ENCODE measurements around the gene SLC25A26. TPM values are rescaled to one million over a fixed set of nuclear protein-coding genes. Genes with fewer than 3 reads are reported as not detected.
A peak's percentile ranks its signal among the peaks of the same experiment; 100 is the strongest.

The SLC25A26 gene
- total and polyA plus RNA-seq, 8 donors: 5.1 to 13.6 (median 9.9) TPM

DNA sequence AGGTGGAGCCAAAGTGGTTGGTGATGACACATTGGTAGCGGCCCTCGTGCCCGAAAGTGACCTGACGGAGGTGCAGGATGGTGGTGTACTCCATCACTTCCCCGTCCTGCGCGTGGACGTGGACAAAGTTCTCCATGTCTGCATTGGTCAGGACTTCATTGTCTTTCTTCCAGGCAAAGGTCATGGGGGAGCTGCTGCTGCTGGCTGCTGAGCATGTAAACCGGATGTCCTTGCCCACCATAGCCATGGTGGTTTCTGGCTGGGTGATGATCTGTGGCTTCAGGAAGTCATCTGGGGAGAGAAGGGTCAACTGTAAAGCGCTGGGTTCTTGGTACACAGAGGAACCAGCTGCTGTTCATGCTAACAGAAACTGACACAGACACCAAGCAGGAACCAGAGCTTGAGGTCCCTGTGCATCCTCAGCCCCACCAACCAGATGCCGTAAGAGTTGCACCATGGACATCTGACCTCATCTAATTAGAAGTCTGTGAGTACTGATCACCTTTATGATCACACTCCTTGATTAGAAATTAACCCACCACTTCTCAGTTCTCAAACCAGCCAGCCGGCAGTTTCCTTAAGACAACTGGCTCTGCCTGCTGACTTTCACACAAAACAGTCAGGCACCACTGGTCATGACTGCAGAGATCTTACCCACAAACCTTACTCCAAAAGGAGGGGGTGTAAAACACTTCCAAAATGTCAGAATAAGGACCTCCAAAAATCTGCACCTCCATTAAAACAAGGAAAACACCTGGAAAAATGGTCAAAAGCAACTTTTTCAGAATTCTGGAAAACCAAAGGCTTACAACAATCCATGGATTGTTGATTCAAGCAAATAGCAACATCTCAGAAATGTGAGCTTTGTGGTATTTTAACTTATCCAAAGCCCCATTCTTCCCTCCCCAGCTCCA, 165.5 kb downstream of the SLC25A26 start:
- no peak for ATAC-seq
- intact Hi-C loops (cut with DNase I): no loop called here
- peaks cover 4 to 66% (median 41%) of the 10 kb centered on the region in 3 donors for H3K36me3 ChIP-seq
- no peak for DNase-seq
- TF ChIP-seq, protein P1, sequence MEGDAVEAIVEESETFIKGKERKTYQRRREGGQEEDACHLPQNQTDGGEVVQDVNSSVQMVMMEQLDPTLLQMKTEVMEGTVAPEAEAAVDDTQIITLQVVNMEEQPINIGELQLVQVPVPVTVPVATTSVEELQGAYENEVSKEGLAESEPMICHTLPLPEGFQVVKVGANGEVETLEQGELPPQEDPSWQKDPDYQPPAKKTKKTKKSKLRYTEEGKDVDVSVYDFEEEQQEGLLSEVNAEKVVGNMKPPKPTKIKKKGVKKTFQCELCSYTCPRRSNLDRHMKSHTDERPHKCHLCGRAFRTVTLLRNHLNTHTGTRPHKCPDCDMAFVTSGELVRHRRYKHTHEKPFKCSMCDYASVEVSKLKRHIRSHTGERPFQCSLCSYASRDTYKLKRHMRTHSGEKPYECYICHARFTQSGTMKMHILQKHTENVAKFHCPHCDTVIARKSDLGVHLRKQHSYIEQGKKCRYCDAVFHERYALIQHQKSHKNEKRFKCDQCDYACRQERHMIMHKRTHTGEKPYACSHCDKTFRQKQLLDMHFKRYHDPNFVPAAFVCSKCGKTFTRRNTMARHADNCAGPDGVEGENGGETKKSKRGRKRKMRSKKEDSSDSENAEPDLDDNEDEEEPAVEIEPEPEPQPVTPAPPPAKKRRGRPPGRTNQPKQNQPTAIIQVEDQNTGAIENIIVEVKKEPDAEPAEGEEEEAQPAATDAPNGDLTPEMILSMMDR (IDR thresholded peaks at IDR 0.05): no peak
- no peak overlapping the region for H3K27ac ChIP-seq
- no peaks in the 10 kb centered on the region for H3K27me3 ChIP-seq
- no peak for FAIRE-seq
- H3K9me3 ChIP-seq: no peaks in the 10 kb centered on the region
- 96 to 97% methylated on average over 12 of the region's 12 CpGs for whole genome bisulfite sequencing, 2 donors
- no peak overlapping the region for H3K4me3 ChIP-seq
- peaks cover 0 to 5% (median 0%) of the 10 kb centered on the region in 3 donors for H3K4me1 ChIP-seq

DNA sequence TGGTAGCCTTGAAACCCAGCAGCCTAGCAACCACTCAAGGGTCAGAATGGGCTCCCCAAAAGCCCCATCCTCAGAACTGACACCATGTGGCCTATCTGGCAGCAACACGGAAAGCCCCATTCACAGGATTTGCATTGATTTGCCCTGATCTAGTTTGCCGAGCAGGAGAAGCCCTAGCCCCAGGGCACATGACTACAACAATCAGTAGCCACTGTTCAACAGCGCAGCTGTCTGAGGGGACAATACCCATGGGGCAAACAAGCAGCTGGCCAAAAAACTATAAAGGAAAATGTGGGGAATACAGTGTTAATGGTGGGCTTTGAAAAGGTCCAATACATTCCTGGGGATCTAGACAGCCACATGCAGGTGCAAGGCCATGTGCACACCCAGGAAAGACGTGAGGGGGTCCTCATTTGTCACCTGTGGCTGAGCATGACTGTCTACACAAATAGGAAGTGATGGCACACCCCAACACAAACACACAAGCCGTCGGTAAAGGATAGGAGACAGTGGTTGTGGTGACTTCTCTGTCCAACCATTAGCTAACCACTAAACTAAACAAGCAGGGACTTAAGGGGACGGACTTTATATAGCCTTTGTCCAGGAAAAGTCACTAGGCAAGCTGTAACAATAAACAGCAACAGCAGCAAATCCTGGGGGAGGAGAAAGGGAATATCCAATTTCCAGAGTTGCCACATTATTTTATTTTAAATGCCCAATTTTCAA, 166.3 kb downstream of the SLC25A26 start:
- Histone ChIP-seq H3K27ac (no peak overlapping the region), H3K36me3 (peaks cover 4 to 66% (median 34%) of the 10 kb centered on the region in 3 donors), H3K27me3 (no peaks in the 10 kb centered on the region), H3K9me3 (no peaks in the 10 kb centered on the region), H3K4me1 (peaks cover 0 to 13% (median 0%) of the 10 kb centered on the region in 3 donors), H3K4me3 (no peak overlapping the region)
- ATAC-seq (no peak), FAIRE-seq (no peak), DNase-seq (no peak)
- TF ChIP-seq, protein P1 (IDR thresholded peaks at IDR 0.05): no peak
- intact Hi-C loops (cut with DNase I): no loop called here
- WGBS, 2 donors: 90 to 92% methylated on average over 7 of the region's 7 CpGs

DNA sequence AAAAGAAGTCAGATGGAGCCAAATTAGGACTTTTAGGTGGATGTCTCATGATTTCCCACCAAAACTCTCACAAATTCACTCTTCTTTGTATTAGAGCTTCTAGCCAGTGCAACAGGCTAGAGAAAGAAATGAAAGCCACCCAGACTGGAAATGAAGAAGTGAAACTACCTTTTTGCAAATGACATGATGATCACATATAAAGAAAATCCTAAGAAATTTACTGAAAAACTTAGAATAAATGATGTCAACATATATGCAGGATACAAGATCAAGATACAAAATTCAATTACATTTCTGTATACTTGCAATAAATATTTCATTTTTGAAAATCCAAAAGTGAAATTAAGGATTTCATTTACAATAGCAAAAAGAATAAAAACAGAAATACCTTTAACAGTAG, 169.2 kb downstream of the SLC25A26 start:
- FAIRE-seq: no peak
- Histone ChIP-seq H3K36me3 (peaks cover 4 to 61% (median 25%) of the 10 kb centered on the region in 3 donors), H3K4me1 (peaks cover 0 to 14% (median 3%) of the 10 kb centered on the region in 3 donors), H3K27me3 (no peaks in the 10 kb centered on the region), H3K4me3 (no peak overlapping the region), H3K9me3 (no peaks in the 10 kb centered on the region), H3K27ac (no peak overlapping the region)
- no peak for DNase-seq
- TF ChIP-seq, protein P1 (IDR thresholded peaks at IDR 0.05): no peak
- intact Hi-C loops (cut with DNase I): no loop called here
- ATAC-seq: no peak

DNA sequence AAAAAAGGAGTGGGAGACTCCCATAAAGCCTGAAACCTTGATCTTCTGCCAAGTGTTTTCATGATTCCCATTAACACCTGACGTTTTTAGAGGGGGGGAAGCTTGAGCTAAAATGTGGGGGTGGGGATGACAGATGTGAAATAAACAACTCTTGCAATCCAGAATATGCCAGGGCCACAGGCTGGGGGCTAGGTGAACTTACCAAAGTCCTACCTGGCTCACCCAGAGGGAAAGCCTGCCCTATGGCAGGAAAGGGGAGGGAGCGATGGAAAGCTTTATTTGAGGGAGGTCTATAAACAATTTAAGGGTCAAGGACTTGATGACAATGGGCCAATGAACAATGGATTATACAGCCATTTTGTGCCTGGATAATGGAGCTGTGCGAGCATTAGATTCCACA, 171.7 kb downstream of the SLC25A26 start:
- DNase-seq: no peak
- TF ChIP-seq, protein P1 (IDR thresholded peaks at IDR 0.05): no peak
- no peaks in the 10 kb centered on the region for H3K27me3 ChIP-seq
- peak overlapping the region in 1 of 4 donors; percentile 10 for H3K27ac ChIP-seq
- H3K4me3 ChIP-seq: no peak overlapping the region
- intact Hi-C loops (cut with DNase I): no loop called here
- H3K9me3 ChIP-seq: no peaks in the 10 kb centered on the region
- WGBS, 2 donors: 67 to 69% methylated on average over 3 of the region's 3 CpGs
- peak in 1 of 4 donors; percentile 4 for ATAC-seq
- H3K36me3 ChIP-seq: peaks cover 0 to 70% (median 11%) of the 10 kb centered on the region in 3 donors
- FAIRE-seq: no peak
- peaks cover 0 to 14% (median 3%) of the 10 kb centered on the region in 3 donors for H3K4me1 ChIP-seq

Data from pancreas (tissue), 10 donors.